ENCODE data around the gene PDZD8.

GRCh38 chr10:117300671-117301070 lies 74.6 kb downstream of the PDZD8 start:
- TF ChIP-seq POLR2AphosphoS5 (IDR thresholded peaks at IDR 0.05; ENCODE audit: low read depth, low read length): no peak
- no peak for TF ChIP-seq POLR2A (IDR thresholded peaks at IDR 0.05; ENCODE audit: low read depth, low read length)
